HepG2 (cell line): Measurements from ENCODE around the gene ASPHD1. TPM values are rescaled to one million over a fixed set of nuclear protein-coding genes. Genes with fewer than 3 reads are reported as not detected.
A peak's percentile ranks its signal among the peaks of the same experiment; 100 is the strongest.

Experiments used
- DMAP1 ChIP-seq: IDR thresholded peaks from 2 replicates; pipeline ENCODE4 v1.6.1; 2016
- ERF ChIP-seq: IDR thresholded peaks from 2 replicates; pipeline ENCODE4 v1.6.1; 2018; ENCODE audit warnings: missing biosample characterization, missing genetic modification reagents
- TEAD3 ChIP-seq: optimal IDR thresholded peaks from 2 replicates; pipeline ENCODE3; 2016; ENCODE audit warnings: borderline replicate concordance
- ZBTB8A ChIP-seq: sonication (generic); formaldehyde crosslinking; IDR thresholded peaks from 2 replicates; pipeline ENCODE4 v1.4.0; 2020; ENCODE audit warnings: mild to moderate bottlenecking, low read depth, missing genetic modification reagents, borderline replicate concordance
- ZNF205 ChIP-seq: IDR thresholded peaks from 2 replicates; pipeline ENCODE4 v1.6.1; 2018; ENCODE audit warnings: missing biosample characterization, missing genetic modification reagents
- ZNF235 ChIP-seq: sonication (generic); formaldehyde crosslinking; IDR thresholded peaks from 2 replicates; pipeline ENCODE4 v1.8.1; 2023; ENCODE audit warnings: mild to moderate bottlenecking, missing genetic modification reagents, borderline replicate concordance
- ZNF296 ChIP-seq: sonication (generic); formaldehyde crosslinking; conservative IDR thresholded peaks from 2 replicates; pipeline ENCODE4 v1.5.0; 2020; ENCODE audit warnings: mild to moderate bottlenecking, missing genetic modification reagents
- ZNF350 ChIP-seq: sonication (generic); formaldehyde crosslinking; IDR thresholded peaks from 2 replicates; pipeline ENCODE4 v1.4.0; 2020; ENCODE audit warnings: mild to moderate bottlenecking, low read depth, missing genetic modification reagents, borderline replicate concordance
- ZNF687 ChIP-seq: sonication (generic); formaldehyde crosslinking; IDR thresholded peaks from 2 replicates; pipeline ENCODE4 v1.5.1; 2020; ENCODE audit warnings: mild to moderate bottlenecking, missing genetic modification reagents, moderate library complexity
- ZNF768 ChIP-seq: sonication (generic); formaldehyde crosslinking; IDR thresholded peaks from 2 replicates; pipeline ENCODE4 v1.4.0; 2020; ENCODE audit warnings: missing genetic modification reagents
- polyA plus RNA-seq, 8 experiments: library from polyadenylated mRNA; depleted of rRNA in 3 of 8; stranded (reverse) in 7 of 8; unstranded in 1 of 8; fragments of >200 nt; fragmentation: Illumina TruSeq in 4 of 8; extraction: Trizol in 4 of 8; gene quantifications; 2 replicates each; pipeline versions ENCODE4 v1.2.1 to v1.2.3, GENCODE V29; 2011 to 2016; ENCODE audit warnings: low read depth in 4 of 8, missing spikeins in 1 of 8, mixed read lengths in 1 of 8; ENCODE audit not compliant: insufficient read depth in 1 of 8
- total RNA-seq, 5 experiments: library from RNA; depleted of rRNA; stranded (reverse); fragments of >200 nt; fragmentation: Illumina TruSeq; extraction: Trizol; gene quantifications; 2 replicates each; pipeline ENCODE4 v1.2.3, GENCODE V29; 2016; ENCODE audit warnings: low read depth in 1 of 5
- TF ChIP-seq, protein P1 (sequence below): sonication (generic); formaldehyde crosslinking; IDR thresholded peaks from 2 replicates; pipeline ENCODE4 v1.8.0; 2022; ENCODE audit warnings: mild to moderate bottlenecking, missing genetic modification reagents, borderline replicate concordance
- TF ChIP-seq, protein P2 (sequence below): sonication (generic); formaldehyde crosslinking; IDR thresholded peaks from 2 replicates; pipeline ENCODE4 v1.8.1; 2023; ENCODE audit warnings: mild to moderate bottlenecking, missing genetic modification reagents
- TF ChIP-seq, protein P3 (sequence below): sonication (generic); formaldehyde crosslinking; IDR thresholded peaks from one replicate; pipeline ENCODE4 v1.5.1; 2020; ENCODE audit warnings: mild to moderate bottlenecking, missing genetic modification reagents; ENCODE audit errors: not compliant biosample characterization

The ASPHD1 gene
- total and polyA plus RNA-seq, 2 of the 13 experiments (the other 11 are each of a cell fraction or from before 2014, with no cell fraction given): 13.1 to 19.7 TPM

- TF ChIP-seq ZNF687 (CRISPR knock-in tag): peak; percentile 58; the same call in 1 of the 2 replicates
- TF ChIP-seq, protein P1, sequence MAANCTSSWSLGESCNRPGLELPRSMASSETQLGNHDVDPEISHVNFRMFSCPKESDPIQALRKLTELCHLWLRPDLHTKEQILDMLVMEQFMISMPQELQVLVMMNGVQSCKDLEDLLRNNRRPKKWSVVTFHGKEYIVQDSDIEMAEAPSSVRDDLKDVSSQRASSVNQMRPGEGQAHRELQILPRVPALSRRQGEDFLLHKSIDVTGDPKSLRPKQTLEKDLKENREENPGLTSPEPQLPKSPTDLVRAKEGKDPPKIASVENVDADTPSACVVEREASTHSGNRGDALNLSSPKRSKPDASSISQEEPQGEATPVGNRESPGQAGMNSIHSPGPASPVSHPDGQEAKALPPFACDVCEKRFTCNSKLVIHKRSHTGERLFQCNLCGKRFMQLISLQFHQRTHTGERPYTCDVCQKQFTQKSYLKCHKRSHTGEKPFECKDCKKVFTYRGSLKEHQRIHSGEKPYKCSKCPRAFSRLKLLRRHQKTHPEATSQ (CRISPR knock-in tag): 0 out of 2 replicates have a peak, but pooled peaks have one; percentile 46
- 0 out of 2 replicates have a peak, but pooled peaks have one; percentile 4 for TF ChIP-seq ZBTB8A (CRISPR knock-in tag)
- TF ChIP-seq, protein P2, sequence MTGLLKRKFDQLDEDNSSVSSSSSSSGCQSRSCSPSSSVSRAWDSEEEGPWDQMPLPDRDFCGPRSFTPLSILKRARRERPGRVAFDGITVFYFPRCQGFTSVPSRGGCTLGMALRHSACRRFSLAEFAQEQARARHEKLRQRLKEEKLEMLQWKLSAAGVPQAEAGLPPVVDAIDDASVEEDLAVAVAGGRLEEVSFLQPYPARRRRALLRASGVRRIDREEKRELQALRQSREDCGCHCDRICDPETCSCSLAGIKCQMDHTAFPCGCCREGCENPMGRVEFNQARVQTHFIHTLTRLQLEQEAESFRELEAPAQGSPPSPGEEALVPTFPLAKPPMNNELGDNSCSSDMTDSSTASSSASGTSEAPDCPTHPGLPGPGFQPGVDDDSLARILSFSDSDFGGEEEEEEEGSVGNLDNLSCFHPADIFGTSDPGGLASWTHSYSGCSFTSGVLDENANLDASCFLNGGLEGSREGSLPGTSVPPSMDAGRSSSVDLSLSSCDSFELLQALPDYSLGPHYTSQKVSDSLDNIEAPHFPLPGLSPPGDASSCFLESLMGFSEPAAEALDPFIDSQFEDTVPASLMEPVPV: 0 out of 2 replicates have a peak, but pooled peaks have one; percentile 1
- TF ChIP-seq ZNF296 (CRISPR knock-in tag): peak; percentile 81; the same call in 1 of the 2 replicates
- peak; percentile 37 for TF ChIP-seq TEAD3 (CRISPR knock-in tag)
- TF ChIP-seq ZNF235 (CRISPR knock-in tag): peak; percentile 95; the same call in 1 of the 2 replicates
- TF ChIP-seq, protein P3, sequence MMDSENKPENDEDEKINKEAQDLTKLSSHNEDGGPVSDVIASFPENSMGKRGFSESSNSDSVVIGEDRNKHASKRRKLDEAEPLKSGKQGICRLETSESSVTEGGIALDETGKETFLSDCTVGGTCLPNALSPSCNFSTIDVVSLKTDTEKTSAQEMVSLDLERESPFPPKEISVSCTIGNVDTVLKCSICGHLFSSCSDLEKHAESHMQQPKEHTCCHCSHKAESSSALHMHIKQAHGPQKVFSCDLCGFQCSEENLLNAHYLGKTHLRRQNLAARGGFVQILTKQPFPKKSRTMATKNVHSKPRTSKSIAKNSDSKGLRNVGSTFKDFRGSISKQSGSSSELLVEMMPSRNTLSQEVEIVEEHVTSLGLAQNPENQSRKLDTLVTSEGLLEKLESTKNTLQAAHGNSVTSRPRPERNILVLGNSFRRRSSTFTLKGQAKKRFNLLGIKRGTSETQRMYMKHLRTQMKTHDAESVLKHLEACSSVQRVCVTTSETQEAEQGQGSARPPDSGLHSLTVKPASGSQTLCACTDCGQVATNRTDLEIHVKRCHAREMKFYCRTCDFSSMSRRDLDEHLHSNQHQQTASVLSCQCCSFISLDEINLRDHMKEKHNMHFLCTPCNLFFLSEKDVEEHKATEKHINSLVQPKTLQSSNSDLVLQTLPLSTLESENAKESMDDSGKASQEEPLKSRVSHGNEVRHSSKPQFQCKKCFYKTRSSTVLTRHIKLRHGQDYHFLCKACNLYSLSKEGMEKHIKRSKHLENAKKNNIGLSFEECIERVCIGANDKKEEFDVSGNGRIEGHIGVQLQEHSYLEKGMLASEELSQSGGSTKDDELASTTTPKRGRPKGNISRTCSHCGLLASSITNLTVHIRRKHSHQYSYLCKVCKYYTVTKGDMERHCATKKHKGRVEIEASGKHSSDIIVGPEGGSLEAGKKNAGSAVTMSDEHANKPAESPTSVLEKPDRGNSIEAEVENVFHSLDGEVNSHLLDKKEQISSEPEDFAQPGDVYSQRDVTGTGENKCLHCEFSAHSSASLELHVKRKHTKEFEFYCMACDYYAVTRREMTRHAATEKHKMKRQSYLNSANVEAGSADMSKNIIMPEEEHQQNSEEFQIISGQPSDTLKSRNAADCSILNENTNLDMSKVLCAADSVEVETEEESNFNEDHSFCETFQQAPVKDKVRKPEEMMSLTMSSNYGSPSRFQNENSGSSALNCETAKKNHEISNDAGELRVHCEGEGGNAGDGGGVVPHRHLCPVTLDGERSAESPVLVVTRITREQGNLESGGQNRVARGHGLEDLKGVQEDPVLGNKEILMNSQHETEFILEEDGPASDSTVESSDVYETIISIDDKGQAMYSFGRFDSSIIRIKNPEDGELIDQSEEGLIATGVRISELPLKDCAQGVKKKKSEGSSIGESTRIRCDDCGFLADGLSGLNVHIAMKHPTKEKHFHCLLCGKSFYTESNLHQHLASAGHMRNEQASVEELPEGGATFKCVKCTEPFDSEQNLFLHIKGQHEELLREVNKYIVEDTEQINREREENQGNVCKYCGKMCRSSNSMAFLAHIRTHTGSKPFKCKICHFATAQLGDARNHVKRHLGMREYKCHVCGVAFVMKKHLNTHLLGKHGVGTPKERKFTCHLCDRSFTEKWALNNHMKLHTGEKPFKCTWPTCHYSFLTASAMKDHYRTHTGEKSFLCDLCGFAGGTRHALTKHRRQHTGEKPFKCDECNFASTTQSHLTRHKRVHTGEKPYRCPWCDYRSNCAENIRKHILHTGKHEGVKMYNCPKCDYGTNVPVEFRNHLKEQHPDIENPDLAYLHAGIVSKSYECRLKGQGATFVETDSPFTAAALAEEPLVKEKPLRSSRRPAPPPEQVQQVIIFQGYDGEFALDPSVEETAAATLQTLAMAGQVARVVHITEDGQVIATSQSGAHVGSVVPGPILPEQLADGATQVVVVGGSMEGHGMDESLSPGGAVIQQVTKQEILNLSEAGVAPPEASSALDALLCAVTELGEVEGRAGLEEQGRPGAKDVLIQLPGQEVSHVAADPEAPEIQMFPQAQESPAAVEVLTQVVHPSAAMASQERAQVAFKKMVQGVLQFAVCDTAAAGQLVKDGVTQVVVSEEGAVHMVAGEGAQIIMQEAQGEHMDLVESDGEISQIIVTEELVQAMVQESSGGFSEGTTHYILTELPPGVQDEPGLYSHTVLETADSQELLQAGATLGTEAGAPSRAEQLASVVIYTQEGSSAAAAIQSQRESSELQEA: peak; percentile 52
- 0 out of 2 replicates have a peak, but pooled peaks have one; percentile 3 for TF ChIP-seq ZNF350 (CRISPR knock-in tag)
- TF ChIP-seq ZNF768 (CRISPR knock-in tag): no peak
- 0 out of 2 replicates have a peak, but pooled peaks have one; percentile 5 for TF ChIP-seq ZNF205
- TF ChIP-seq DMAP1: 0 out of 2 replicates have a peak, but pooled peaks have one; percentile 12
- no peak for TF ChIP-seq ERF
Measured at GRCh38 chr16:29862383-29862883, 37.9 kb upstream of the ASPHD1 start (continued).
